Measurements from ENCODE around the gene CAT.
A peak's percentile ranks its signal among the peaks of the same experiment; 100 is the strongest.

The CAT gene

DNA sequence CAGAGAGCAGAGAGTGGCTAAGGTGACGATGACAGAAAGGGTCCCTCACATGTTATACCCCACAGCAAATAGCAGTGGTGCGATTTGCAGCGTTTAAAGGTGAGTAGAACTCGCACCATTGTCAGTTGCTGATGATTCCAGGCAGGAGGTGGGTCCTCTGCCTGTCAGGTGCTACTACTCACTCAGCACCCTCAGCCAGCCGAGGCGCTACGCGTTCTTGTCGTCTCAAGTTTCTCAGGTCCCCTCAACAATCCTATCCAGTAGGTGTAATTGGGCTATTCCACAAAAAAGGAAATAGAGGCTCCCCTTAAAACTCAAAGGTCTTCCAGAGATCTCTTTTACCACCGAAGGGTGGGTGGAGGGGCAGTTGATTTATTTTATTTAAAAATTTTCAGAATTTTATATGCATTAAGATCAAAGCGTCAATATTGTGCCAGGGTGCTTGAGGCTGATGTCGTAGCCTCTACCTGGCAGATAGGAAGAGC, 56.5 kb downstream of the CAT start:
- no peak for DNase-seq

DNA sequence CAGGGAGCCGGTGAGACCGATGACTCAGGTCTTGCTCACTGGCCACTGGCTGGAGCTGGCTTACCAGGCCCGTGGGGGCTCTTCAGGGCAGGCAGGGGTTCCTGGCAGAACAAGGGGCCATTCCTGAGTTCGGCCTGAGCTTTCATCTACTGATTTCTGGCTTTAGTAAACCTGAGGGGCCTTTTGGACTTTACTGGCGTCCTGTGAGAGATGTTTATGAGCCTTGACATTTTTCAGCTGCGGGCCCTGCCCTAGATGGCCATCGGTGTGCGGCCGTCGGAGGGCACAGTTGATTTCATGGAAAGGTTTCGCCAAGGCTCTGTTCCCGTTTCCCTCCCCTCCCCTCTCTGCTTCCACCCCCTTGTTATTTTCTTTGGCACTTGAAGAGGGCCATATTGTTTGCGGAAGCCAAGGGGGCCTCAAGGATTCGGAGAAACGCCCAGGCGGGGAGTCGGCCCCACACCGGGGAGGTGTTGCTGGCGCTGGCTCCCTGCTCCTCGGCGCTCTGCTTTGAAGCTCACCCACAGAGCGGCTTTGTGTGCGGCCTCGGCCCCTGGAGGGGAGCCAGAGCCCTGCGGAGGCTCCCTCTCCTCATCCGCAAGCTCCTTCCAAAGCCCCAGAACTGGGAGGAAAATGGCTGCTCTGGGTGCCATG, 57.1 kb downstream of the CAT start:
- no peak for DNase-seq

DNA sequence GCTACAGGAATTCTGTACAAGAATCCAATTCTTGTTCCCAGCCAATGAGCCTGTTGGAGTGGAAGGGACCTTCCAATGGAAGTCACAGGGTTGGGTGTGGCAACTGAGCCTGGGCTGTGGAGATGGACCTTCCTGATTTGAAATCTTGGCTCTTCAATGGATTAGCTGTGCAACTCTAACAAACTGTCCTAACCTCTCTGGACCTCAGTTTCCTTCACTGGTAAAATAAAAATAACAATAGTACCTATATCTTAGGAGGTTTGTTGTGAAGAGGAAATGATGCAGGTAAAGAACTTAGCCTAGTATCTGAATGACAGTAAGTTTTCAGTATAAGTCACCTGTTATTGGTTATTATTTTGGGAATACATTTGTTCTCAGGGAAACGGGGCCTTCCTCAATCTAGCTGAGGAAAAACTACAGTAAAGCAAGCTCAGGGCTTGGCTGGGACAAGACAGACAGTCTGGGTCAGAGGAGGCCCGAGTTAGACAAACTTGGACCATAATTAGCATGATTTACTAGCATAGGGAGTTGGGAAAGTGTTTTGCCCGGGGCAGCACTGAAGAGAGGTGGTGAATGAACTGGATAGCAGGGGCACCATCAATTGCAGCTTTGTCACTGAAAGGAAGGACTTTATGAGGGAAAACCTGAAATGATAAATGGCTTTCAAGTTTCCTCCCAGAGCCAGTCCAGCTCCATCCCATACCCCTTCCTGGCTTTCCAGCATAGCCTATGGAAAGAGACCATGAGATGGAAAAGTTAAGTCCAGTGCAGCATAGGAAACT, 61.2 kb downstream of the CAT start:
- no peak for DNase-seq

DNA sequence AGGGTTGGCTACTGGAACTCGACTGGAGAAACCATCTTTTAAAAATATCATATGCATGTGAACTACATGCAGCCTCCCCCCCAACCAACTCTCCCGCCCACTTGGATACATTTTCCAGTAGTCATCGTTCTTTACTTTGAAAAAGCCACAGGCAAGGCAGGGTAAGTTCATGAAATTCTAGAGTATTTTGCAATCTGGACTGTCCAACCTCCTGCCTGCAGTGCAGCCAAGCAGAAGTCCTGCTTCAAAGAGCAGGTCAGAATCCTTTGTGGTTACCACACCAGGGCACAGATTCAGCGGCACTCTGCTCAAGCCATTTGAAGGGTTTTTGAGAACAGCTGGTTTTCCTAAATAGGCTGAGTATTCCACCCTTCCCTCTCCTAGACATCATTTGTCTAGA, 62.8 kb downstream of the CAT start:
- DNase-seq = peak in 2 of 51 donors; percentile 7 to 16

DNA sequence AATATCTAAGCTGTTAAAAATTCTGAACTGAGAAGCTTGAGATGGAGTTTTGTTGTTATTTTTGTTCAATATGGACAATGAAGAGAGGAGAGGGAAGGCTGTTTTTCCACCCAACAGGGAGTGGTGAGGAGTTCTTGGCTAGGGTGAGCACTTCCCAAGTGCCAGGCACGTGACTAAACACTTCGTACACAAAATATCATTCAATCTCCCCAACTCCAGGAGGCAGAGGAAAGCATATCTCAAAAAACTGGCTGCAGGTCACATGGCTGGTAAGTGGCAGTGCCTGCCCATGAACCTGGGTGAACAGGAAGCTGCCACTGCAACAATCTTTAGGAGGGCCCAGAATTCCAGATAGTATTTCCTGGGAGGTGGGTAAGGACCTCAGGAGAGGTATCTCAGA, 63.2 kb downstream of the CAT start:
- DNase-seq = no peak

DNA sequence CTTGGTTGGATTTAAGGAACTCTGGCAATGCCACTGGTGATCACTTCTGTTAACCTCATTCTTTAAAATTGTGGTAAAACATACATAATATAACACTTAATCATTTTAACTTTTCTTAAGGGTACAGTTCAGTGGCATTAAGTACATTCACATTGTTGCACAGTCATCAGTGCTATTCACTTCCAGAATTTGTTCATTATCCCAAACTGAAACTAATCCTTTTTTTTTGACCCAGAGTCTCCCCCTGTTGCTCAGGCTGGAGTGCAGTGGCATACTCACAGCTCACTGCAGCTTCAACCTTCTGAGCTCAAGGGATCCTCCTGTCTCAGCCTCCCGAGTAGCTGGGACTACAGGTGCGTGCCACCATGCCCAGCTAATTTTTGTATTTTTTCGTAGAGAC, 64.2 kb downstream of the CAT start:
- no peak for DNase-seq

DNA sequence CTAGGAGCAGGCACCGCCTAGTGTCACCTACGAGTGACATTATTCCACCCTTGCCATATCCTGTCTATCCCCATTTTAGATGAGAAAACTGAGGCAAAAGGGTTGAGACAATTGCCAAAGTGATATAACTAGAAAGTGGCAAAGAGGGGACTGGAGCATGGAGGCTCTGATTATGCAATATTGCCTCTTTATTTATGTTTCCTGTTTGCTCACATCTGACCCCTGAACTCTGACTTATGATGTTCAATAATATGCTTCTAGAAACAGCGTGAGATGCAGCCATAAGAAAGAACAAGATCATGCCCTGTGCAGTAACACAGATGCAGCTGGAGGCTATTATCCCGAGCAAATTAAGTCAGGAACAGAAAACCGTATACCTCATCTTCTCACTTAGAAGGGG, 67.1 kb downstream of the CAT start:
- no peak for DNase-seq

DNA sequence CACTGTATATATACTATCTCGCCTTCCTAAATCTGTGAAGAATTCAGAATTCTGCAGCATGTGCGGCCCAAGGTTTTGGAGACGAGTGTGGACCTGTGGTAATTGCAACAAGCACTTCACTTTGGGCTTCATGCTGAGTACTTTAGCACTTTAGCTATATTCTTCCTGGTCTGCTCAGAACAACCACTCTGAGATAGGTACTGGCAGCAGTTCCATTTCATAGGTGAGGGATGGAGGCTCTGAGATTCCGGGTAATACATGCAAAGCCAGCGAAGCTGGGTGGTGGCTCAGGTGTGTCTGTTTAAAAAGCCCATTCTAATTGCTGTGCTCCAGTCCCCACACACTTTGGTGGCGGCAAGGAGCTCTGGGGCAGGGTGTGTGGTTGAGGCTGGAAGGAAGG, 68.4 kb downstream of the CAT start:
- no peak for DNase-seq

DNA sequence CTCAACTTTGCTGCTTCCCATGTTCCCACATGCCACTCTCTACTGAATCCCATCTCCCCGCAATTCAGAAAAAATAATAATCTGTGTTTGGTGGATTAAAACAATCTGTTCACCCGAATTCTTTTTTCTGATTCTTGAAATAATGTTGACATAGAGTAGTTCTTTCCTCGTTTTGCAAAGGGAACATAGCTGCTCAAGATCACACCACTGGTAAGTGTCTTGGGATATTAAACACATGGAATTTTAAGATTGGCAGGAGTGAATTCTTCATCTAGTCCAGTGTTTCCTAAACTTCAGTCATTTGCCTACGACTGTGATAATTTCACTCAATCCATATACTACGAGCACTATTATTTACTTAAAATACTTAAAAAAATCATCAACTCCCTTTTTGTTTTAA, 68.9 kb downstream of the CAT start:
- no peak for DNase-seq

DNA sequence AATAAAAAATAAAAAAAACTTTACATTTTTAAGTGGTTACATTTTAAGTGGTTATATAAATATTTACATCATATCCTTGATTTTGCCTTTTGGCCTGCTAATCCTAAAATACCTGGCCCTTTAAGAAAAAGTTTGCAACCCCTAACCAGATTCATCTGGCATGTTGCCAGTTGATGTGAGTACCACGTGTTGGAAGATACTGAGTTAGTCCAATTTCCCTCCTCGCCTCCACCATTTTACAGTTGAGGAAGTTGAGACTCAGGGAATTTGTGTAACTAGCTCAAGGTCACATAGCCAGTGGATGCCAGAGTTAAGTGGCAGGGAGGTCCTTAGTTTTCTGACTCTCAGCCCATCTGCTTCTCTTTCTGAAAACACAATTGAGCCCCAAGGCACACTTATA, 69.8 kb downstream of the CAT start:
- no peak for DNase-seq

DNA sequence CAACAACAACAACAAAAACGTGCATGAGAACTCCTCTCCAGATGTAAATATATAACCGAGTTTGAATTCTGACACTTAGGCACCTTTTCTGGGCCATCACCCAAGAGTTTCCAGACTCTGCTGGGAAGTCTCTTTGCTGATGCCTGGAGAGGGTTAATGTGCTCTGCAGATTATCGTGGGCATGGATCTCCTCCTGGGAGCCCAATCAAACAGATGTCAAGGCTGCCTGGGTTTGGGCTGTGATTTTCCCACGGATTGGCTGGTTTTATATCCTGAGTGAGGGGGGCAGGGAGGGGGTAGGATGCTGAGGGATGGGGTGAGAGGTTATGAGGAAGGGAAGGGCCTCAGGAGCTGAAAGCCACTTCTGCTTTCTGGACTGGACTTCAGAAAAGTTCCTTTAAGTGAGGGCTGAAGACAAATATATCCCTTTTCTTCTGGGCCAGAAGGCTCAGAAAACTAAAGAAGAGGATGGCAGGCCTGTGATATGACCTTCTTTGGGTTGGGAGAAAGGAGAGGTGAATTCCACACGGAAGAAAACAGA, 70.7 kb downstream of the CAT start:
- no peak for DNase-seq

DNA sequence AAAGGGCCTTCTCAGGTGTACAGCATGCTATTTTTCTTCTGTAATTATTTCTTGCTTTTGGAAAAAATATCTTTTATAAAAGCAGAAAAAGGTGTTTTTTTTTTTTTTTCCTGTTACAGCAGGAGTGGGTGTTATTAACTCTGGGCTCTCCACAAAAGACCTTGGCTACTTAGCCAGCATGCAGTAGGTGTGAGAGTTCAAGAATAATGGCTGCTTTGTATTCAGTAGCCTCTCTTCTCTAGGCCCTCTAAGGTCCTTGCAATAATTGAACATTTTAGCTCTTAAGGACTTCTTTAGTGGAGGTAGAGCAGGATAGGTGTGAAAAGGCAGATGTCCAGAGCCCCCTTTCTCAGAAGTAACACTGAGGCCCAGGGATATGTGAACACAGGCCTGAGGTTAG, 71.5 kb downstream of the CAT start:
- DNase-seq = no peak

DNA sequence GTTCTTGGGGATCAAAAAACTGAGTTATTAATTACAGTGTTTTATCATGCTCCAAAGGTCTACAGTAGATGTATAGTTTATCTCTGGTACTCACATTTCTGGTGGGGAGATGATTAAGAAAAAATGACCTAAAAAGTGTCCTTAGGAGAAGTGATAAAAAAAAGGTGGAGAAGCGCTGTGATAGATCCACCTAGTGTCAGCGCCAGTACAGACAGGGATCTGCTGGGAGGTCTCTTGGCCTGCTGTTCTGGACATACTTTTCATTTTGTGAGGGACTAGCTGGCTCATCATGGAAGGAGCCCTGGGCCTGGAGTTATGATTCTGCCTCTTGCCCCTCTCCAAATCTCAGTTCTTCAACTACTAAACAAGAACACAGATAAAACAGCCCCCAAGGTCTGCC, 71.9 kb downstream of the CAT start:
- DNase-seq = no peak

DNA sequence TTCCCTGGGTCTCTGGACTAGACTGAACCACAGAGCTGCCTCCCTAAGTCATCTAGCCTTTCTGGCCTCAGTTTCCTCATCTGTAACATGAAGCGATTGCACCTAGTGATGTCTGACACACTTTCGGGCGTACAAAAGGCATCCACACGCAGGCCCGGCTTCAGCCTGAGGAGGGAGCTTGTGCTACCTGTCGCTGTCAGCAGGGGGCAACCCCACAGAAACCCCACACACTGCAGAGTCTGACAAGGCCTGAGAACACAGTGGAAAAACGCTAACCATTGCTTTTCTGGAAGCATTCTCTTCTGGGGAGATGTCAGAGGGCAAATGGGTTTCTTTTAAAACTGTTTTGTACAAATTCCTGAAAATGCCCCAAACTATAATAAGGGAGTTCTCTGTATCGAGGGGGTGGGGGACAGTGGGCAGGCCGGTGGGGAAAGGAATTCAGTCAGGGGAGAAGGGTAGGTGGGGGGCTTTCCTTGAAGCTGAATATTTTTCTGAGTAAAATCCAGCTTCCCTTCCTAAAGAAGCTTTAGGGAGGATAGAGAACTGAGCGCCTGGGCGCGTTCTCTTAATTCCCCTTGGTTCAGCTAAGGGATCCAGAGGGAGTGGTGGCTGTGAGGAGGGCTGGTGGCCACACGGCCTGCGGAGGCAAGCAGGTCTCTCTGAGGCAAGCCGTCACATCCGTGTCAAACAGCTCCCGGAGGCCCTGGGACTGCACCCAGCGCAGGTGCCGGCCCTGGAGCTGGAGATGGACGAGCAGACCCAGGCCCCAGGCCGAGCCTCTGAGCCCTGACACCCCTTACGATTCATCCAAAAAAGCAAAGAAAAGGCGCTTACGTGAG, 74.3 kb downstream of the CAT start:
- peak in 33 of 51 donors; percentile 1 to 63 (median 26) for DNase-seq

DNA sequence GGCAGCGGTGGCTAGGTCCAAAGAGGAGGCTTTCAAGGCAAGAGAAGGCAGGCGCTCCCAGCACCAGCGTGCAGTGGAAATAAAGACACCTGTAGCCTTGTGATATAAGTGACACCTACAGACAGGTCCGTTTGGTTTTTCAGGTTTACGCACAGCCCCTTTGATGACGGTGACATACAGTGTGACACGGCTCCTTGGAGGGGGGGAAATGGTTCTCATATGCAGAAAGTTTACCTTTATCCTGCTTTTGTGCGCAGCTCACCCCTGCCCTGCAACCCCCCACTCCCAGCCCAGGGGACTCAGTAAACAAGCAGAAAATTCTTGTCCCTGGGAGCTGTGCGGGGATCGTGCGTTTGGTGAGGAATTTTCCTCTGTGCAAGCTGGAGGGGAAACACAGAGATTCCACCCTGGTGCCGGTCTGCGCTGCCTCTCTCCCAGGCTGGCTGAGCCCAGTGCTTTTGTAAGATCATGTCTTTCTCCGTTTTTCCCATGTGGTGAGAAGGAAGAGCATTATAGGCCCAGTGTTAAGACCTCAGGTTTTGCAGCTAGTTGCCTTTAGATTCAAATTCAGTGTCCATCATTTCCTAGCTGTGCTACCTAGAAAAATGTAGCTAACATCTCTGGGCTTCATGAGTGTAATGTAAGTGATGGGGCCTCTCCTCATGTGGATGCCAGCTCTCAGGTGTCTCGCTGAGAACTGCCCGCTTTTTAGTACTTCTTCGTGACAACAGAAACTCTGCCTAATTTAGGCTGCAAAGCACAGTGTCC, 75.1 kb downstream of the CAT start, which contains the start of gene ELF5:
TSS of gene ELF5 (minus strand) at position 113 of the 768 bp plus-strand sequence. CDS start 8,045 bp downstream, outside the sequence.
- no peak for DNase-seq

DNA sequence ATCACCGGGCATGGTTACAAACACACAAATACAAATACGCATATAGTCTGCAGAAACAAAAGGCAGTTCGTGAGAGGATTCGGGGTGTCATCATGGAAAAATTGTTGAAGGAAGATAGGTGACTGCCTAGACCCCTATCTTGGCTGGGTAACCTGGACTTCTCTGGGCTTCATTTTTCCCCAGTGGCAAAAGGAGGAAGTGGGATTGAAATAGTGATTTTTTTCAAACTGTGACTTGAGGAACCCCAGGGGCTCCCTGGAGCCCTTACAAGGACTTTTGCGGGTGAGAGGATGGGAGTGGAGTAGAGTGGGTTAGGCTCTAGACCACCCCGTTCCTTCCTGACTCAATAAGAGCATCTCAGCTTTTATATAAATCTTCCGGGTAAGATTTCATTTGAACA, 75.9 kb downstream of the CAT start:
- no peak for DNase-seq

DNA sequence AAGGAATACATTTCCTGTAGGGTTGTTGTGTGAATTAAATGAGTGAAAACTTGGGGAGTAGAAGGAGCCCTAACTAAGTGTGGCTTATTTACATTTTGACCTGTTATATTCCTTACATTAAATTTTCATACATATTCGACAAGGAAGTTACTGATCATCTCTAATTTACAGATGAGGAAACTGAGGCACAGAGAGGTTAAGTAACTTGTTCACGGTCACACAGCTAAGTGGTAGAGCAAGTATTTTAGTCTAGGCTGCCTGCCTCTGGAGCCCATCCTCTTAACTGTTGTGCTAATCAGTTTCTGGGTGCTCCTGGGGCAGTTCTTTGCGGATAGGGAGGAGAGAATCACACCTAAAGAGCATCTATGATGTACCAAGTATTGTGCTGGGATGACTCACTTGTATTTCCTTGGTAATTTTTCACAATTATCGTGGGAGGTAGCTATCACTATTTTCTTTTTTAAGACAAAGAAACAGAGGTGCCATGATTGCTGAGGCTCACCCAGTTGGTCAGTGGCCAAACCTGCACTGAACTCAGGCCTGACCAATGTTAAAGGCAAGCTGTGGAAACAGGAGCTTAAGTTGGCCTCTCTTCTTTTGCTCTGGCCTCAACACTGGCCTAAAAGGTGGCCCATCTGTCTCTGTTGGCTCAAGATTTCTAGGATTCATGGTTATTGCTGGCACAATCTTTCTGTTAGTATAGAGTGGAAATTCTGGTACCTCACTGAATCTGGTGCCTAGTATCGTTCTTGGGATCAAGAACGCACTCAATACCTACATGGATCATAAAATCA, 77.7 kb downstream of the CAT start:
- DNase-seq = no peak

DNA sequence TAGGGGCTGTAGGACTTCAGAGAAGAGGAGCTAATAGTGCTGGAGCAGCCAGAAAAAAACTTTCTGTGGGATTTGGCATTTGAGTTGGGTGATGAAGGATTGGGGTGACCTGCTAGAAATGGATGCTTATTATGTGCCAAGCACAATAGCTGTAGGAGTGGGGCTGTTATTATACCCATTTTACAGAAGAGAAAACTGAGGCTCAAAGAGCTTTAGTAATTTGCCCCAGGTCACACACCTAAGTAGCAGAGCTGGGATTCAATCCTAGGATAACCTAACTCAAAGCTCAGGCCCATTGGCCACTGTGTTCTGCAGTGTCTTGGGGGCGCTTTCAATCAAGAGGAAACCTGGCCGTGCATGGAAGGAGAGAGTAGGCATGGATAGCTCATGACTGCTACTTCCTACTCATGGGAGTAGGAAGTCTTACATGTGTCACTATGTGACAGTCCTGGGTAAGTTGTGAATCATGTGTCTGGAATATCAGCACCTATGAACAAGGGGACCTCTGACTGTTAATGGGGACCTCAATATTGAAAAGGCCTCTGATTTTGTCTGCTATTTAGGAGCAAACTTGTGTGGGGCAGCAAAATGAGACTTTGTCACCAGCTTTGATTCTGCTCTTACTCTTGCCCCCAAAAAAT, 81.0 kb downstream of the CAT start:
- no peak for DNase-seq

DNA sequence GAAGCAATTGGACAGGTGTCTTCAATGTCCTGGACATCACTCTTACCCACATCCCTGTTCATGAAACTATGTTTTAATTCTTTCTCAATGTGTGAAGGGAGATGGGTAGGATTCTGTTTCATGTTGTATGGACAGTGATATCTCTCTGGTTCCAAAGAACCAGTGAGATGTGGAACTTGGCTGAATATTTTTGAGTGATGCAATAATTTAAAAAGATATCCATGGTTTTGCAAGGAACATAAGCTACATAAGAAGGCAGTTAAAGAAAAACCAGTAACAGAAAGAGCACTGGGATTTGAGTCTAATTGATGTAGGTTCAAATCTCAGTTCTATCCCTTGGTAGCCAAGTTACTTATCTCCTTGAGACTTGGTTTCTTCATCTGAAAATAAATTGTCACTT, 82.5 kb downstream of the CAT start:
- DNase-seq = no peak

Measured in hypothalamus (tissue), 51 donors.